ENCODE measurements around the gene SFXN3. TPM values are rescaled to one million over a fixed set of nuclear protein-coding genes. Genes with fewer than 3 reads are reported as not detected.
A peak's percentile ranks its signal among the peaks of the same experiment; 100 is the strongest.

SFXN3 gene
- total RNA-seq, 1 donor from 2014 or later, result 0.09 TPM

GRCh38 chr10:101013365-101013825 is 17.6 kb upstream of the SFXN3 start:
- no peaks in the 10 kb centered on the region for H3K36me3 Mint-ChIP-seq
- Histone ChIP-seq H3K9me3 (ENCODE audit: low read depth) (no peaks in the 10 kb centered on the region), H3K27me3 (peaks cover 41% of the 10 kb centered on the region), H3K4me3 (no peak overlapping the region), H3F3A (ENCODE audit: low read depth) (peaks cover 17% of the 10 kb centered on the region), H4K20me1 (ENCODE audit: low read depth) (no peaks in the 10 kb centered on the region), H3K9ac (no peak overlapping the region), H3K27ac (no peak overlapping the region), H2AFZ (replicated peaks) (no peak overlapping the region), H3K79me2 (ENCODE audit: low read depth) (no peaks in the 10 kb centered on the region), H3K4me2 (no peak overlapping the region), H3K4me1 (peaks cover 19% of the 10 kb centered on the region), H3K36me3 (no peaks in the 10 kb centered on the region)
- H3K9me3 Mint-ChIP-seq, result no peaks in the 10 kb centered on the region
- H3K4me1 Mint-ChIP-seq, result peaks cover 39% of the 10 kb centered on the region
- H3K4me3 Mint-ChIP-seq, result peak overlapping the region; percentile 8
- H3K27ac Mint-ChIP-seq, result no peak overlapping the region
- peaks cover 25% of the 10 kb centered on the region for H3K27me3 Mint-ChIP-seq (ENCODE audit: insufficient read depth, low read depth)
- no peak for TF ChIP-seq EZH2phosphoT487 (IDR thresholded peaks at IDR 0.05)
- no peak for TF ChIP-seq EZH2 (IDR thresholded peaks at IDR 0.05)
- TF ChIP-seq, protein P1, sequence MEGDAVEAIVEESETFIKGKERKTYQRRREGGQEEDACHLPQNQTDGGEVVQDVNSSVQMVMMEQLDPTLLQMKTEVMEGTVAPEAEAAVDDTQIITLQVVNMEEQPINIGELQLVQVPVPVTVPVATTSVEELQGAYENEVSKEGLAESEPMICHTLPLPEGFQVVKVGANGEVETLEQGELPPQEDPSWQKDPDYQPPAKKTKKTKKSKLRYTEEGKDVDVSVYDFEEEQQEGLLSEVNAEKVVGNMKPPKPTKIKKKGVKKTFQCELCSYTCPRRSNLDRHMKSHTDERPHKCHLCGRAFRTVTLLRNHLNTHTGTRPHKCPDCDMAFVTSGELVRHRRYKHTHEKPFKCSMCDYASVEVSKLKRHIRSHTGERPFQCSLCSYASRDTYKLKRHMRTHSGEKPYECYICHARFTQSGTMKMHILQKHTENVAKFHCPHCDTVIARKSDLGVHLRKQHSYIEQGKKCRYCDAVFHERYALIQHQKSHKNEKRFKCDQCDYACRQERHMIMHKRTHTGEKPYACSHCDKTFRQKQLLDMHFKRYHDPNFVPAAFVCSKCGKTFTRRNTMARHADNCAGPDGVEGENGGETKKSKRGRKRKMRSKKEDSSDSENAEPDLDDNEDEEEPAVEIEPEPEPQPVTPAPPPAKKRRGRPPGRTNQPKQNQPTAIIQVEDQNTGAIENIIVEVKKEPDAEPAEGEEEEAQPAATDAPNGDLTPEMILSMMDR (IDR thresholded peaks at IDR 0.05), result no peak
- DNase-seq (ENCODE audit: low spot score), result no peak

- Mint-ChIP-seq H3K36me3 (no peaks in the 10 kb centered on the region), H3K4me1 (peaks cover 40% of the 10 kb centered on the region), H3K9me3 (no peaks in the 10 kb centered on the region), H3K27me3 (ENCODE audit: insufficient read depth, low read depth) (peaks cover 27% of the 10 kb centered on the region), H3K4me3 (peak overlapping the region; percentile 49), H3K27ac (peak overlapping the region; percentile 76)
- no peak overlapping the region for H3K4me2 ChIP-seq
- no peak overlapping the region for H3K4me3 ChIP-seq
- TF ChIP-seq EZH2phosphoT487 (IDR thresholded peaks at IDR 0.05), result no peak
- no peak for TF ChIP-seq EZH2 (IDR thresholded peaks at IDR 0.05)
- TF ChIP-seq, protein P1 (IDR thresholded peaks at IDR 0.05), result peak; percentile 84
- H3K9me3 ChIP-seq (ENCODE audit: low read depth), result no peaks in the 10 kb centered on the region
- H3K9ac ChIP-seq, result no peak overlapping the region
- H3K79me2 ChIP-seq (ENCODE audit: low read depth), result no peaks in the 10 kb centered on the region
- no peaks in the 10 kb centered on the region for H4K20me1 ChIP-seq (ENCODE audit: low read depth)
- H3F3A ChIP-seq (ENCODE audit: low read depth), result peaks cover 20% of the 10 kb centered on the region
- H3K27me3 ChIP-seq, result peaks cover 51% of the 10 kb centered on the region
- no peaks in the 10 kb centered on the region for H3K36me3 ChIP-seq
- H2AFZ ChIP-seq (replicated peaks), result no peak overlapping the region
- H3K4me1 ChIP-seq, result peaks cover 16% of the 10 kb centered on the region
- DNase-seq (ENCODE audit: low spot score), result peak; percentile 77
- no peak overlapping the region for H3K27ac ChIP-seq
Observed at GRCh38 chr10:101014230-101014884, 16.7 kb upstream of the SFXN3 start.

GRCh38 chr10:101014966-101015581 is 16.0 kb upstream of the SFXN3 start:
- H2AFZ ChIP-seq (replicated peaks), result no peak overlapping the region
- no peaks in the 10 kb centered on the region for H3K9me3 ChIP-seq (ENCODE audit: low read depth)
- H4K20me1 ChIP-seq (ENCODE audit: low read depth), result no peaks in the 10 kb centered on the region
- peaks cover 58% of the 10 kb centered on the region for H3K27me3 ChIP-seq
- H3F3A ChIP-seq (ENCODE audit: low read depth), result peaks cover 20% of the 10 kb centered on the region
- peaks cover 41% of the 10 kb centered on the region for H3K4me1 Mint-ChIP-seq
- peak overlapping the region; percentile 9 for H3K4me3 Mint-ChIP-seq
- TF ChIP-seq EZH2 (IDR thresholded peaks at IDR 0.05) (no peak), EZH2phosphoT487 (IDR thresholded peaks at IDR 0.05) (no peak)
- TF ChIP-seq, protein P1 (IDR thresholded peaks at IDR 0.05), result no peak
- no peaks in the 10 kb centered on the region for H3K9me3 Mint-ChIP-seq
- H3K4me1 ChIP-seq, result peaks cover 16% of the 10 kb centered on the region
- DNase-seq (ENCODE audit: low spot score), result no peak
- H3K9ac ChIP-seq, result no peak overlapping the region
- no peak overlapping the region for H3K27ac ChIP-seq
- H3K4me3 ChIP-seq, result no peak overlapping the region
- H3K79me2 ChIP-seq (ENCODE audit: low read depth), result no peaks in the 10 kb centered on the region
- H3K4me2 ChIP-seq, result no peak overlapping the region
- H3K36me3 Mint-ChIP-seq, result no peaks in the 10 kb centered on the region
- H3K27ac Mint-ChIP-seq, result no peak overlapping the region
- peaks cover 27% of the 10 kb centered on the region for H3K27me3 Mint-ChIP-seq (ENCODE audit: insufficient read depth, low read depth)
- no peaks in the 10 kb centered on the region for H3K36me3 ChIP-seq
